ENCODE measurements around the gene C5orf47. TPM values are rescaled to one million over a fixed set of nuclear protein-coding genes. Genes with fewer than 3 reads are reported as not detected.

The C5orf47 gene
- total and polyA plus RNA-seq, 4 donors, result 0.08 TPM; not detected in 3

- peaks cover 0 to 12% (median 10%) of the 10 kb centered on the region in 4 donors for H3K4me1 ChIP-seq (ENCODE audit: control insufficient read depth in 4 of 4, insufficient read depth in 4 of 4, low read length in 3 of 4)
- no peak for DNase-seq (ENCODE audit: low spot score)
- H3K4me3 ChIP-seq (ENCODE audit: low read depth in 1 of 3, low read length in 3 of 3), result no peak overlapping the region
- H3K36me3 ChIP-seq (ENCODE audit: control insufficient read depth in 4 of 4, insufficient read depth in 3 of 4, low read depth in 1 of 4, low read length in 3 of 4), result no peaks in the 10 kb centered on the region
- no peaks in the 10 kb centered on the region for H3K9me3 ChIP-seq (ENCODE audit: control insufficient read depth in 4 of 4, low read length in 3 of 4)
- TF ChIP-seq FOXA1 (IDR thresholded peaks at IDR 0.05) (no peak), HNF4A (conservative IDR thresholded peaks at IDR 0.05) (no peak), NR2F2 (IDR thresholded peaks at IDR 0.05) (no peak), SP1 (IDR thresholded peaks at IDR 0.05) (no peak)
- H3K9ac ChIP-seq (ENCODE audit: low read depth in 1 of 2, low read length in 2 of 2), result no peak overlapping the region
- 66% methylated on average over 5 of the region's 5 CpGs for WGBS
- no peak overlapping the region for H3K27ac ChIP-seq (ENCODE audit: low read depth in 1 of 2, low read length in 2 of 2)
- no peaks in the 10 kb centered on the region for H3K27me3 ChIP-seq (ENCODE audit: control insufficient read depth in 4 of 4, insufficient read depth in 4 of 4, low read length in 3 of 4)
These were observed 57.6 kb downstream of the C5orf47 start for GRCh38 chr5:174046558-174046957.

GRCh38 chr5:174047472-174048099 is 58.6 kb downstream of the C5orf47 start:
- Histone ChIP-seq H3K9ac (ENCODE audit: low read depth in 1 of 2, low read length in 2 of 2) (no peak overlapping the region), H3K27ac (ENCODE audit: low read depth in 1 of 2, low read length in 2 of 2) (no peak overlapping the region), H3K4me1 (ENCODE audit: control insufficient read depth in 4 of 4, insufficient read depth in 4 of 4, low read length in 3 of 4) (peaks cover 0 to 12% (median 10%) of the 10 kb centered on the region in 4 donors), H3K4me3 (ENCODE audit: low read depth in 1 of 3, low read length in 3 of 3) (no peak overlapping the region), H3K36me3 (ENCODE audit: control insufficient read depth in 4 of 4, insufficient read depth in 3 of 4, low read depth in 1 of 4, low read length in 3 of 4) (no peaks in the 10 kb centered on the region), H3K9me3 (ENCODE audit: control insufficient read depth in 4 of 4, low read length in 3 of 4) (no peaks in the 10 kb centered on the region), H3K27me3 (ENCODE audit: control insufficient read depth in 4 of 4, insufficient read depth in 4 of 4, low read length in 3 of 4) (no peaks in the 10 kb centered on the region)
- WGBS, result 64% methylated on average over 4 of the region's 4 CpGs
- DNase-seq (ENCODE audit: low spot score), result no peak
- TF ChIP-seq HNF4A (conservative IDR thresholded peaks at IDR 0.05) (no peak), HNF4G (IDR thresholded peaks at IDR 0.05) (no peak), SP1 (IDR thresholded peaks at IDR 0.05) (no peak), TAF1 (conservative IDR thresholded peaks at IDR 0.05) (no peak), NR2F2 (IDR thresholded peaks at IDR 0.05) (no peak), EGR1 (IDR thresholded peaks at IDR 0.05; ENCODE audit: low read depth in 2 of 2) (no peak), ZBTB33 (IDR thresholded peaks at IDR 0.05) (no peak), JUND (IDR thresholded peaks at IDR 0.05) (no peak), MAX (IDR thresholded peaks at IDR 0.05) (no peak), GABPA (IDR thresholded peaks at IDR 0.05 in 1 of 2, conservative IDR thresholded peaks at IDR 0.05 in 1 of 2) (no peak), ATF3 (IDR thresholded peaks at IDR 0.05) (no peak), YY1 (IDR thresholded peaks at IDR 0.05) (no peak), RXRA (IDR thresholded peaks at IDR 0.05) (no peak), CTCF (IDR thresholded peaks at IDR 0.05; ENCODE audit: low read depth, low read length, missing input control) (no peak), RAD21 (IDR thresholded peaks at IDR 0.05) (no peak), FOXA1 (IDR thresholded peaks at IDR 0.05) (no peak)

Measured in liver (tissue), 9 donors.